ENCODE results near the gene ADSS2. TPM values are rescaled to one million over a fixed set of nuclear protein-coding genes. Genes with fewer than 3 reads are reported as not detected.
"Not testable (repeated sequence)": the region's sequence is repeated elsewhere in the genome, so short reads cannot be mapped to it uniquely, and the experiment has no call there.

The ADSS2 gene
- 45.7 and 47.8 TPM in 2 replicates for total RNA-seq (2014; rRNA removed; shearing (Covaris generic))

- no peak for DNase-seq (ENCODE audit: low read depth)
Measured at GRCh38 chr1:244451539-244451950, at the start of gene ADSS2. Gene ADSS2, minus strand, starts transcription at chr1:244451909. Its CDS starts 92 bp downstream, at chr1:244451817.

GRCh38 chr1:244500515-244500914 is 48.8 kb upstream of the ADSS2 start:
- not testable (repeated sequence) for DNase-seq (ENCODE audit: low read depth)

- not testable (repeated sequence) for DNase-seq (ENCODE audit: low read depth)
Measured at GRCh38 chr1:244499484-244499883, 47.8 kb upstream of the ADSS2 start.

- no peak for DNase-seq (ENCODE audit: low read depth)
Measured at GRCh38 chr1:244497805-244498204, 46.1 kb upstream of the ADSS2 start.

- no peak for DNase-seq (ENCODE audit: low read depth)
Measured at GRCh38 chr1:244496186-244496585, 44.5 kb upstream of the ADSS2 start.

- no peak for DNase-seq (ENCODE audit: low read depth)
Measured at GRCh38 chr1:244494653-244495052, 42.9 kb upstream of the ADSS2 start.

- DNase-seq (ENCODE audit: low read depth) = not testable (repeated sequence)
Measured at GRCh38 chr1:244484971-244485370, 33.3 kb upstream of the ADSS2 start.

- DNase-seq (ENCODE audit: low read depth) = no peak
Measured at GRCh38 chr1:244473059-244473605, 21.4 kb upstream of the ADSS2 start.

- no peak for DNase-seq (ENCODE audit: low read depth)
Measured at GRCh38 chr1:244466724-244467123, 15.0 kb upstream of the ADSS2 start.

GRCh38 chr1:244461245-244462071 is 9.7 kb upstream of the ADSS2 start, which contains the start of gene CATSPERE:
Gene CATSPERE, plus strand, starts transcription at chr1:244461273. Its CDS starts 157 bp downstream, at chr1:244461430.
- DNase-seq (ENCODE audit: low read depth) = peak; percentile 77

- DNase-seq (ENCODE audit: low read depth) = peak; percentile 32
Measured at GRCh38 chr1:244460197-244460596, 8.5 kb upstream of the ADSS2 start.

- no peak for DNase-seq (ENCODE audit: low read depth)
Measured at GRCh38 chr1:244458781-244459180, 7.1 kb upstream of the ADSS2 start.

- DNase-seq (ENCODE audit: low read depth) = no peak
Measured at GRCh38 chr1:244456586-244456985, 4.9 kb upstream of the ADSS2 start.

- DNase-seq (ENCODE audit: low read depth) = no peak
Measured at GRCh38 chr1:244454412-244454811, 2.7 kb upstream of the ADSS2 start.

- DNase-seq (ENCODE audit: low read depth) = peak; percentile 99
Measured at GRCh38 chr1:244451951-244452795, 464 bp upstream of the ADSS2 start.

GRCh38 chr1:244450597-244451538 is 841 bp downstream of the ADSS2 start:
- peak; percentile 62 for DNase-seq (ENCODE audit: low read depth)

GRCh38 chr1:244449936-244450508 is 1.7 kb downstream of the ADSS2 start:
- DNase-seq (ENCODE audit: low read depth) = no peak

- no peak for DNase-seq (ENCODE audit: low read depth)
Measured at GRCh38 chr1:244448279-244449036, 3.3 kb downstream of the ADSS2 start.

GRCh38 chr1:244447552-244447951 is 4.2 kb downstream of the ADSS2 start:
- DNase-seq (ENCODE audit: low read depth) = no peak

- no peak for DNase-seq (ENCODE audit: low read depth)
Measured at GRCh38 chr1:244447024-244447423, 4.7 kb downstream of the ADSS2 start.
